RPMI7951 (cell line): Measurements from ENCODE around the gene EEFSEC. TPM values are rescaled to one million over a fixed set of nuclear protein-coding genes. Genes with fewer than 3 reads are reported as not detected.
"Not testable (repeated sequence)": the region's sequence is repeated elsewhere in the genome, so short reads cannot be mapped to it uniquely, and the experiment has no call there.

Experiments
- DNase-seq: peaks from one replicate; pipeline ENCODE4 v3.0.0-alpha.2; 2012; ENCODE audit warnings: low read depth
- total RNA-seq: library from RNA; depleted of rRNA; stranded (reverse); fragments of >200 nt; shearing (Covaris generic); gene quantifications from 2 replicates; pipeline ENCODE4 v1.2.3, GENCODE V29; 2014

EEFSEC gene
- total RNA-seq, 1 experiment from 2014 or later = 11.1 TPM

DNA sequence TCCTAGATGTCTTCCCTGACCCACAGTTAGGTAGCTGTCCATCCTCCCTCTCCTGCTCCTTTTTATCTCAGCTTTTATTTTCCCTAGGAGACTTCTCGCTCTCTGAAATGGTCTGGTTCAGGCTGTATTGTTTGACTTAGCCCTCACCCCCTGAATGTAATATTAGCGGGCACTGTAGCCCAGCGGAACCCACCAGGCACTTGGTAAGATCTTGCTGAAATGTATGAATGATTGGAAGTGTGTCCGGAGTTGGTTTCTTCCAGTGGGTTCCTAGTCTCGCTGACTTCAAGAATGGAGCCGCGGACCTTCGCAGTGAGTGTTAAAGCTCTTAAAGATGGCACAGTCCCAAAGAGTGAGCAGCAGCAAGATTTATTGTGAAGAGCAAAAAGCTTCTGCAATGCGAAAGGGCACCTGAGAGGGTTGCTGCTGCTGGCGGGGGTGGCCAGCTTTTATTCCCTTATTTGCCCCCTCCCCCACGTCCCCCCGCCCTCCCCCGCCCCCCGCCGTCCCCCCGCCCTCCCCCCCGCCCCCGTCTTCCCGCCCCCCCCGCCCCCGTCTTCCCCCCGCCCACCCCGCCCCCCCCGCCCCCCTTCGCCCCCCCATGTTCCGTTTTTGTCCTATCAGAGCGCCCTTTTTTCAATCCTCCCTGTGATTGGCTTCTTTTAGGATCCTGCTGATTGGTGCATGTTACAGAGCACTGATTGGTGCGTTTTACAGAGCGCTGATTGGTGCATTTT is 694 bp upstream of the EEFSEC start:
- peak; percentile 79 for DNase-seq

GRCh38 chr3:128154354-128154753 is 1.1 kb downstream of the EEFSEC start:
- not testable (repeated sequence) for DNase-seq

DNA sequence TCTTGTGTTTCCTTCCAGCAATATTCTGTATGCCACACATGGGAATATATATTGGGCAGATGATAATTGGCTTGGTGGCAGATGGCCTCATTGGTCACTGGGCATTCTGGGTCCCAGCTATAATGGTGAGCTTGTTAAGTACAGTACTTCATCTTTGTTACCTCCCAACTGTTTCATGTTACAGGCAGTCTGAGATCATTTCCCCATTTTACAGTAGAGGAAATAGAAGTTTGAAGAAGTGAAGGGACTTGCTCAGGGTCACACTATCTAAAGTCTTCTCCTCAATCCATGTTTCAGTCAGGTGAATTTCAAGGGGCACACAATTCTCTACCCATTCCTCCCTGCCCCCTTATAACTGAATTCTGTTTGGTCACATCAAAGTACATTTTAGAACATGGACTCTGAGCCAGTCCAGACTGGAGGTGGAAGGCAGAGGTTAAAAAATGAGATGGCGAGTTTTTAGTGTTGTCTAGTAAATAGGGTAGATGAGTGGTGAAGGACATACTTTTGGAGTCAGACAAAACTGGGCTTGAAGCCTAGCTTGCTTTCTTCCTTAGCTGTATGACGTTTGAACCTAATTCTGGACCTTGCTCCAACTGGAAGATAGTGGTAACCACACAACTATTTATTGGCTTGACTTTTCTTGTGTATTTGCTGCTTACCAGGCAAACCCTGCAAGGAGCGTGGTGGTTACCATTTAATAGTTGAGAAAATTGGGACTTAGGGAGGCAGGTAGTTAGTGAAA is 2.5 kb downstream of the EEFSEC start:
- no peak for DNase-seq

DNA sequence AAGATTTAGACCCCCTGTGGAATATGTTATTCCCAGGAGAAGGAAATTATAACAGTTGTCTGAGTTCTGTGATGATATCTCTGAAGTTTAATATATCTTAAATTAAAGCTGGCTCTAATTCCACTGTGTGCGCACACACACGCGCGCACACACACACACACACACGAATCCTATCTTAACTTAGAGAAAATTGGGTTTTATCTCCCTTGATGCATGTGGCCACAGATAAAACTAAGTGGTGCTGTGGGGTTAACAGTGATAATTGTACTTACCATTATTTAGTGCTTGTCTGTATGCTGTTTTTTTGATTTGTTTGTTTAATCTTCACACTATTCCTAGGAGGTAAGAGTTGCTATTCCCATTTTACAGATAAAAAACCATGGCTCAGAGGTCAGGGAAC is 7.4 kb downstream of the EEFSEC start:
- DNase-seq = no peak

DNA sequence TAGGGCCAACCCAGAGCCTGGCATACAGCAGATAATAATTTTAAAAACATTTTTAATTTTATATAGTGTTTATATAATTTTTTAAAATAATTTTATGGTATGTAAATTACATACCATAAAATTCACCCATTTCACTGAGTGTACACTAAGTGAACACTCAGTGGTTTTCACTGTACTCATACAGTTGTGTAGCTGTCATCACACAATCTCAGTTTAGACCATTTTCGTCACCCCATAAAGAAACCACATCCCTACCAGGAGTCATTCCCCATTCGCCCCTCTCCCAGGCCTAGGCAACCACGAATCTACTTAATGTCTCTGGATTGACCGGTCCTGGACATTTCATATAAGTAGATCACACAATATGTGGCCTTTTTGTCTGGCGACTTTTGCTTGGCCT is 10.2 kb downstream of the EEFSEC start:
- DNase-seq = no peak

DNA sequence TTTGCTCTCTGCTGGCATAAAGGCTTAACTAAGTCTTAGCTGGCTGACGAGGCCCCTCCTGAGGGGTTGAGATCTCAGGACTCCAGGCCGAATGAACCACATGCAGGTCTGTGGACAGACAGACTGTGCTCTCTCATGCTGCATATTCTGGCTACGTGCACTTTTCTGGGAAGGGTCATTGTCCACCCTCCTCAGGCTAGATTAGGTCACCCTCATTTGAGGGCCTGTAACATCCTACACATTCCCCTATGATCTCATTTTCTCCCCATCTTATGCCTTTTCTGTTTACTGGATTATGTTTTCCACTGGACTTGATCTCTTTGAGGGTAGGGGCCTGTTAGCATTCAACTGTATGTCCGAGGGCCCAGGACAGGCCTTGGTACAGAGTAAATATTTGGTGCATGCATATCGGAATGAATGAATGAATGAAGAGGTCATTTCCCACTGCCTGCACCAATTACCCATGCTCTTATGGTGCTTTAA is 13.7 kb downstream of the EEFSEC start:
- no peak for DNase-seq

DNA sequence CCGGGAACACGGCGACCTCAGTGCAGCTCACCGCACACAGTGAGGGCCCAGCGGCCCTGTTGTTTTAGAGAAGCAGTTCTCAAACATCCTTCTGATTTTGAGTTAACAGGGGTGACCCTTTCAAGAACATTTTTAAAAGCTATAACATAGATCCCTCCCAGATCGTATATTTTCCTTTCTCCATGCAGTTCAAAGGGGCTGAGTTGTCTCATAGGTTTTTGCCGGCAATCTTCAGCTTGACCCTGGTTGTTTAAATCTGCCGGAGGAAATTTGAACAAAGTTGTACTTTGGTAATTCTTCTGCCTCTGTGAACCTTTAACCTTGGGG is 14.3 kb downstream of the EEFSEC start:
- no peak for DNase-seq

DNA sequence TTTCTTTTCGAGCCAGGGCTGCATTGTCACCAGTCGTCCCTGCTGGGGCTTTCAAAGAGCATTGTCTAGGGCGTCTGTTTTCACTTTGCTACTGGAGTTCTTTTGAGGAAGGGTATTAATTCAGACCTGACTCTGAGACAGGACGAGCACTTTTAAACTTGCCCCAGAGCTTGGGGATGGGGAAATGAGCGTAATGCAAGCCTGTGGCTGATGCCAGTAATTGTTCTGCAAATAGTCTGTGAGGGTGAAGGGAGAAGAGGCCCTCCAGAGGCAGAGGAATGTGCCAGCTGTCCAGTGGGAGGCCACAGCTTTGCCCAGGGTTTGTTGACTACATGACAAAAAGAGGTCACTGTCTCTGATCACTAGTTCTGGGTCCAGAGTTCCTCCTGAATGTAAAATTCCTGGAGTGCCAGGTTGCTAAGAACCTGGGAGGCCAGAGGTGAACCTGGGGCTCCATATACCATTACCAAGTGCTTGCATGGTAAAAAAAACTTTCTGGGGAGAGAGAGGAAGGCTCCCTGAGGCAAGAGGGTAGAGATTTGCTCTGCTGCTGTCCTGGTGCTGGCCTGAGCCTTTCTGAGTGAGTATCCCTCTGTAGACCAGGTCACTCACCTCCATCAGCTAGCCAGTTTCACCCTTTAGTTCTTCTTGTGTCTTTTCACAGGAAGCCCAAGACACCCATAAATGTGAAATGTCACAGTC is 14.8 kb downstream of the EEFSEC start:
- no peak for DNase-seq

- DNase-seq = no peak
Measured at GRCh38 chr3:128168836-128169235, 15.6 kb downstream of the EEFSEC start.

GRCh38 chr3:128170866-128171516 is 17.7 kb downstream of the EEFSEC start:
- DNase-seq = peak; percentile 90

DNA sequence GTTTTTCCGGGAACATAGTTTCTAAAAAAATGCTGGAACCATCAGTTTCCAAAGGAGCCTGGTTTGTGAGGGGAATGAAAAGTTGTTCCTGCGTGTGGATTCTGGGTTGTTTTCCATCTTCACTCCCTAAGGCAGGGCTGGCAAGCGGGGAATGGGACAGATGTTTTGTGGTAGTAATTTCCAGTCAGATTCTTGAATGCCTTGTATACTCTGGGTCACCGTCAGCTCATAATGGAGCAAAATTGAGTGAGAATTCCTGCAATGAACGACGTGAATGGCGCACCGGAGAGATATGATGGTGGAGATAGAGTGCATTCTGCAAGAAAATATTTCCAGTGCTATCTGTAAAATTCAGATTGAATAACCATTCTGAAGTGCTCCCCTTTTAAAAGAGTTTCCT is 19.9 kb downstream of the EEFSEC start:
- DNase-seq = no peak

- no peak for DNase-seq
Measured at GRCh38 chr3:128173849-128174248, 20.6 kb downstream of the EEFSEC start.

DNA sequence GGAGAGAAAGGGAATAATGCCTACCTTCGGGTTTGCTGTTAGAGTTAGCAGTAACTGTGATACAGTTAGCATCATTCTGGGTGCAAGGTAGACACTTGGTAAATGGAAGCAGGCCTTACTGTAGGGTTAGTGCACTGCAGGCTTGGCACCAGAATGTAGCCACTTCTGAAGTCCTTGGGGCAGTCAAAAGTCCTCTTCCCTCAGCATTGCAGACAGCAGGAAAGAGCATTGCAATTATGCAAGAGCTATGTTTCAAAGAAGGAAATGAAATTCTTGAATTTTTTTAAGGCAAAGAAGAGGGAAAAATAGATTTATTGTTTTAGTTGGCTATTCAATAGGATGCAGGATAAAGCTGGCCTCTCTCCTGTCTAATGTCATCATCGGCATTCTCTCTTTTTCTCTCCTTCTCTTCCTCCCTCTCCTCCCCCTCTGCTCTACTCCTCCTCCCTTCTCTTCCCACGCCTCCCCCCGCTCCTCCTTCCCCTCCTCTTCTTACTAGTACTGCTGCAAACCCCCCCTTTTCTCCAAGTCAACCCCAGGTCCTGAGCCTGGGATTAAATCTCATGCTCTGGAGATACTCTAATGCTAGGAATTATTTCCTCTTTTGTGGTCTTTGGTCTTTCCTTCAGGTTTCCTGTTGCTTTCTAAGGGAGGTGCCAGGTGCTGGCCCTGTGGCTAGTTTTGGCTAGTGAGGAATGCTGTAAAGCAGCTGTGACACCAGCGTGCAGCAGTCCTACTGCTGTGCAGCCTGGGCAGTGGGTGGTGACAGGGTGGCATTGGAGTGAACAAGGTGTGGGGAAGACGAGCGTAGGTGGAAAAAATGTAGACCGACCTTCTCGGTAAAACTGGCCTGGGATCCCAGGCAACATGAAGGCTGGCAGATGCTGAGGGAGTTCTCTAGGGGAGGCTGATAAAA is 21.7 kb downstream of the EEFSEC start:
- no peak for DNase-seq

GRCh38 chr3:128175768-128176167 is 22.5 kb downstream of the EEFSEC start:
- DNase-seq = no peak

DNA sequence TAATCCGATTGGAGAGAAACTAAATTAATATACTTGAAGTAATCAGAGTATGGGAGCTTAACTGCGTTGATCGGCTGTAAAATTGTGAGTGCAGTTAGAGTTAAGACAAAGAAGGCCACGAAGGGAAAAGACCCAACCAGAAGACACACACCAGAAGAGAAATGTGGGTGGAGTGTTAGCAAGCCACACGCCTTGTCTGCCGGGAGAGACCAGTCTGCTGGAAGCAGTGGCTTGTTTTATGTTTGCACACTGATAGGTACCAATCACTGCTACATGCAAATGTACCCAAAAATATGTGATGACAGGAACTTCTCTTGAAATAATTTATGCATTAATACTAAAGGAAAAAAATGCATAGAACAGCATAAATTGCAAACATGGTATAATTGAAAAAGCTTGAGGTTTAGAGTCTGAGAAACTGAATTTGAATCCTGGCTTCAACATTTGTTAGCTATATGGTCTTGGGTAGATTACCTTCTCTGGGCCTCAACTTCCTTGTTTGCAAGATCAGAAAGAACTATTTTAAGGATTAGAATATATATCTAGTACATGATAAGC is 23.1 kb downstream of the EEFSEC start:
- no peak for DNase-seq

DNA sequence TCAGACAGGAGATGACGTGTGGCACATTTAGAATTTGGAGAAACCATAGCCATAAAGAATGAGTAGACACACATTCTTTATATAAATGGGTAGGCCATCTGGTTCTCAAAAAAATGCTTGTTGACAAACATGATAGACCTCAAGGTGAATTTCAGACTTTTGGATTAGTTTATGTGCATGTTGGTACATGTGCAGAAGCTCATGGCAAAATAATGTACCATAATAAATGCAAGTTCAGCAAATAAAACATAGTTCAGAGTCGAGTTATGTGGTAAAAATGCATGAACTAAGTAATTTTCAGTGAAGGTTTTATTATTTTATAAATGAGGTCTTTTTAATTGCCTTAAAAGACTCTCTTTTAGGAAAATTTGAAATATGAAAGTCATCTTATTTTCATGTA is 24.6 kb downstream of the EEFSEC start:
- no peak for DNase-seq

GRCh38 chr3:128178782-128179483 is 25.7 kb downstream of the EEFSEC start:
- peak; percentile 47 for DNase-seq

GRCh38 chr3:128179484-128179819 is 26.2 kb downstream of the EEFSEC start:
- DNase-seq = peak; percentile 25

GRCh38 chr3:128180436-128180835 is 27.2 kb downstream of the EEFSEC start:
- DNase-seq = peak; percentile 29

DNA sequence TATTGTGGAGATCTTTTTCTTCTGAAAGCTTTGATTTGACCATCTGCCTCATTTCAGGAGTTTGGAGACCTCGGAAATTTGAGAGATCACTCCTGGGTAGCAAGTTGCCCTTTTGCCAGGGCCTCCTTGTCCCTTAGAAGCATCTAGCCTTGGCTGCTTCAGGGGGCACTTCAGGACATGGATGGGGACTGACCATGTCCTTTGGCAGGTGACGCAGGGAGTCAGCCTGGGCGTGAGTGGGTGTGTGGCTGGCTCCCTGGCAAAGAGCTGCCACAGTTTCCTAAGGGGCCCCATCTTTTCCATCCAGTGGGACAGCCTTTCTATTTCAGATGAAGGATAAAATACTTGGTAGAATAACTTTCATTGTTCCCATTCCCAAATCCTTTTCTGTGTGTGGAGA is 27.6 kb downstream of the EEFSEC start:
- DNase-seq = no peak
